Endothelial cell (in vitro differentiated cells): ENCODE measurements around the gene MGA. TPM values are rescaled to one million over a fixed set of nuclear protein-coding genes. Genes with fewer than 3 reads are reported as not detected.

ENCODE experiments used
- DNase-seq: peaks from one replicate; pipeline ENCODE4 v3.0.0; 2021; ENCODE audit warnings: low spot score
- H3K27ac Mint-ChIP-seq: one replicate; pipeline ENCODE4 v1.8.0; 2021; ENCODE audit warnings: mixed read lengths, inconsistent platforms; ENCODE audit not compliant: unreplicated experiment
- H3K27me3 Mint-ChIP-seq: one replicate; pipeline ENCODE4 v1.8.0; 2021; ENCODE audit warnings: mild to moderate bottlenecking, moderate library complexity, mixed read lengths, inconsistent platforms; ENCODE audit not compliant: unreplicated experiment
- H3K36me3 Mint-ChIP-seq: one replicate; pipeline ENCODE4 v1.8.0; 2021; ENCODE audit warnings: mild to moderate bottlenecking, low read depth, mixed read lengths, inconsistent platforms; ENCODE audit not compliant: unreplicated experiment
- H3K4me1 Mint-ChIP-seq: one replicate; pipeline ENCODE4 v1.8.0; 2021; ENCODE audit warnings: mild to moderate bottlenecking, mixed read lengths, inconsistent platforms; ENCODE audit not compliant: unreplicated experiment
- H3K4me3 Mint-ChIP-seq: one replicate; pipeline ENCODE4 v1.8.0; 2021; ENCODE audit warnings: mild to moderate bottlenecking, mixed read lengths, inconsistent platforms; ENCODE audit not compliant: unreplicated experiment
- H3K9me3 Mint-ChIP-seq: one replicate; pipeline ENCODE4 v1.8.0; 2021; ENCODE audit warnings: mixed read lengths, inconsistent platforms; ENCODE audit not compliant: unreplicated experiment
- total RNA-seq: library from RNA; stranded (reverse); fragmentation: NEBNext Ultra II Directional; extraction: Animal tissue kit (Norgen Biotek cat#: 25700); gene quantifications from one replicate; pipeline ENCODE4 v1.2.1, GENCODE V29; 2021; ENCODE audit not compliant: unreplicated experiment
- TF ChIP-seq, protein P1 (sequence below): fragments of 200-600 bp; sonication (generic); IDR thresholded peaks from one replicate; pipeline ENCODE4 v1.5.0; 2021; ENCODE audit warnings: antibody characterized with exemption; ENCODE audit not compliant: unreplicated experiment

The MGA gene
- total RNA-seq, 1 donor from 2014 or later, result 48.0 TPM

DNA sequence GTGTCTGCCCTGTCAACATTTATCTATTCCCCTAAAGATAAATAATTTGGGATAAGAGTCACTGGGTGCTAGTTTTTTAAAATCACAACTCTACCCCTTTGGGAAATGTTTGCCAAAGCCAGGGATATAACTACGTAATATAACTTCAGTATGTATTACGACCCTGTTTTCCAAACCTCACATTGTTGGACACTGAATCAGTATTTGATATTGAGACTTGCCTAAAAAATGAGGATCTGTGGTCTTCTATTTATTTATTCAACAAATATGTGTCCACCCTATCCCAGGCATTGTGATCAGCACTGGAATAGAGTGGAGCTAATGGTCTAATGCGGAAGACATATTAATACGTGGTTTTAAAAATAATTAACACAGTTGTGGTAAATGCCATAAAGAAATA, 4.5 kb upstream of the MGA start:
- H3K4me1 Mint-ChIP-seq, result peaks cover 9% of the 10 kb centered on the region
- H3K27me3 Mint-ChIP-seq, result peaks cover 5% of the 10 kb centered on the region
- no peak overlapping the region for H3K27ac Mint-ChIP-seq
- peaks cover 5% of the 10 kb centered on the region for H3K36me3 Mint-ChIP-seq
- TF ChIP-seq, protein P1, sequence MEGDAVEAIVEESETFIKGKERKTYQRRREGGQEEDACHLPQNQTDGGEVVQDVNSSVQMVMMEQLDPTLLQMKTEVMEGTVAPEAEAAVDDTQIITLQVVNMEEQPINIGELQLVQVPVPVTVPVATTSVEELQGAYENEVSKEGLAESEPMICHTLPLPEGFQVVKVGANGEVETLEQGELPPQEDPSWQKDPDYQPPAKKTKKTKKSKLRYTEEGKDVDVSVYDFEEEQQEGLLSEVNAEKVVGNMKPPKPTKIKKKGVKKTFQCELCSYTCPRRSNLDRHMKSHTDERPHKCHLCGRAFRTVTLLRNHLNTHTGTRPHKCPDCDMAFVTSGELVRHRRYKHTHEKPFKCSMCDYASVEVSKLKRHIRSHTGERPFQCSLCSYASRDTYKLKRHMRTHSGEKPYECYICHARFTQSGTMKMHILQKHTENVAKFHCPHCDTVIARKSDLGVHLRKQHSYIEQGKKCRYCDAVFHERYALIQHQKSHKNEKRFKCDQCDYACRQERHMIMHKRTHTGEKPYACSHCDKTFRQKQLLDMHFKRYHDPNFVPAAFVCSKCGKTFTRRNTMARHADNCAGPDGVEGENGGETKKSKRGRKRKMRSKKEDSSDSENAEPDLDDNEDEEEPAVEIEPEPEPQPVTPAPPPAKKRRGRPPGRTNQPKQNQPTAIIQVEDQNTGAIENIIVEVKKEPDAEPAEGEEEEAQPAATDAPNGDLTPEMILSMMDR, result no peak
- no peak for DNase-seq
- peaks cover 5% of the 10 kb centered on the region for H3K9me3 Mint-ChIP-seq
- no peak overlapping the region for H3K4me3 Mint-ChIP-seq

DNA sequence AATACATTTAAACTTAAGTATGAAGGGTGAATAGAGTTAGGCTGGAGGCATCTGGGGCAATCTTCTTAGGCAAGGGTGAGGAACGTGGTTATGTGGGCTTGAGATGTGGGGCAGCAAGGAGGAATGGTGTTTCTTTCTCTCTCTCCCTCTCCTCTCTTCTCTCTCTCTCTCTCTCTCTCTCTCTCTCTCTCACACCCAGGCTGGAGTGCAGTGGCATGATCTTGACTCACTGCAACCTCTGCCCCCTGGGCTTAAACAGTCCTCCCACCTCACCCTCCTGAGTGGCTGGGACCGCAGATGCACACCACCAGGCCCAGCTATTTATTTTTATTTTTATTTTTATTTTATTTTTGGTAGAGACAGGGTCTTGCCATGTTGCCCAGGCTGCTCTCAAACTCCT, 4.0 kb upstream of the MGA start:
- H3K27ac Mint-ChIP-seq, result no peak overlapping the region
- H3K4me1 Mint-ChIP-seq, result peaks cover 13% of the 10 kb centered on the region
- no peak overlapping the region for H3K4me3 Mint-ChIP-seq
- TF ChIP-seq, protein P1, result no peak
- H3K27me3 Mint-ChIP-seq, result peaks cover 8% of the 10 kb centered on the region
- DNase-seq, result no peak
- no peaks in the 10 kb centered on the region for H3K36me3 Mint-ChIP-seq
- H3K9me3 Mint-ChIP-seq, result no peaks in the 10 kb centered on the region

DNA sequence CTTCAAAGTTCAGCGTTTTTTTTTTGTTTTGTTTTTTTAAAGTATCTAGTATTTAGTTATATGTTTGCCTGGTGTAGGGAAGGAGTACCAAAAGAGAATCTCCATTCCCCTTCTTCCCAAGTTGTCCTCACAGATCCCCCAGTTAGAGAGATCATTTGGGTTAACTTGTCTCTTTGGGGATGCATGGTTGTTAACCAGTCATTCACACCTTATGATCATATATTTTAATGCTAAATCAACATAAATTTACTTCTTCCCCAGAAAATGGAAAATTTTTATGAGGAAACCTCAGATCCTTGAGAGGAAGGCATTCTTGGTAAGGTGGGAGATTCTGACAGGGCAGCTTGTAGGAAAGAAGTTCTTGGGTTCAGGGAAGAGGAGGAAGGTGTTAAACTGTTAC, 1.5 kb upstream of the MGA start:
- Mint-ChIP-seq H3K36me3 (no peaks in the 10 kb centered on the region), H3K9me3 (no peaks in the 10 kb centered on the region), H3K27ac (no peak overlapping the region), H3K27me3 (peaks cover 10% of the 10 kb centered on the region), H3K4me1 (peaks cover 23% of the 10 kb centered on the region), H3K4me3 (no peak overlapping the region)
- TF ChIP-seq, protein P1, result no peak
- DNase-seq, result no peak

DNA sequence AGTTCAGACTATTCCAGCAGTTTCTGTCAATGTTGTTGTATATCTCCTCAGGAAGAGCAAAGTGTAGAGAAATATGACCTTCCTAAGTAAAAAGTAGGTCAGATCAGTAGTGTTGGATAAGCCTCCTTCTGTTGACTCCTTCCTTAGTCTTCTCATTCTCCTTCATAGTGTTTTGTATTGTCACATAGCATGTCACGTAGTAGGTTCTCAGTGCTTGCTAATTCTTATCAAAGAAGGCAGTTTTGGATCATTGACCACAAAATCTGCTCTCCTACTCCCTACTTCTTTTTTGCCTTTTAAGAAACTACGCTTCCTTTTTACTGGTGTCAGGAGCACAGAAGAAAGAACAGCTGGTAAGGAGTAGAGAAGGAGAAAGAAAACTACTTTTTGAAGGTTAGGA, 1.0 kb upstream of the MGA start:
- Mint-ChIP-seq H3K4me1 (peaks cover 19% of the 10 kb centered on the region), H3K27me3 (peaks cover 10% of the 10 kb centered on the region), H3K27ac (no peak overlapping the region), H3K36me3 (no peaks in the 10 kb centered on the region), H3K4me3 (peak overlapping the region; percentile 97), H3K9me3 (no peaks in the 10 kb centered on the region)
- DNase-seq, result no peak
- TF ChIP-seq, protein P1, result no peak

DNA sequence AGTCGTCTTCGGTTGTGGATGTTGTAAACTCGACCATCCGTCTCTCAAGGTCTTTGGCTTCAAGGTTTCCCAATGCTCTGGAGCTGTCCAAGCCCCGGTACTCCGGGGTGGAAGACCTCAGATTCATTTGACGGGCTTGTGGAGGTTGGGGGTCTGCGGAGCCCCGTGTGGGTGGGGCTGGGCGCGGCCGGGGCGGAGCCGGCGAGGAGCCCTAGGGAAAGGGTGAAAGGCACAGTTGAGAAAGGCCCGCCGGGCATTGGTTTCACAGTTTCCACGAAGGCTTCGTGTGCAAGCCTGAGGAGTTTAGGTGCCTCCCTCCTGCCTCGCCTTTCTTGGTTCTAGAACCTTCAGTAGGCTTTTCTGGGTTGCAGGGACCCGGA, 360 bp upstream of the MGA start:
- H3K9me3 Mint-ChIP-seq, result no peaks in the 10 kb centered on the region
- TF ChIP-seq, protein P1, result no peak
- peaks cover 10% of the 10 kb centered on the region for H3K27me3 Mint-ChIP-seq
- H3K36me3 Mint-ChIP-seq, result no peaks in the 10 kb centered on the region
- no peak for DNase-seq
- H3K4me1 Mint-ChIP-seq, result peaks cover 19% of the 10 kb centered on the region
- H3K4me3 Mint-ChIP-seq, result peak overlapping the region; percentile 97
- peak overlapping the region; percentile 67 for H3K27ac Mint-ChIP-seq
